KOPT-K1 (cell line): Measurements from ENCODE around the gene PRKAA1.
"Not testable (repeated sequence)": the region's sequence is repeated elsewhere in the genome, so short reads cannot be mapped to it uniquely, and the experiment has no call there.

Source experiments
- H3K27ac ChIP-seq: fragments of 200-600 bp; sonication (generic); 2 replicates; pipeline ENCODE4 v1.5.1; 2016; ENCODE audit warnings: antibody characterized with exemption, mild to moderate bottlenecking, low read depth, low read length; ENCODE audit not compliant: poor library complexity, severe bottlenecking
- H3K36me3 ChIP-seq: fragments of 200-600 bp; sonication (generic); 2 replicates; pipeline ENCODE4 v1.5.1; 2017; ENCODE audit warnings: antibody characterized with exemption, mild to moderate bottlenecking, low read length, moderate library complexity; ENCODE audit not compliant: insufficient read depth
- H3K9me3 ChIP-seq: fragments of 200-600 bp; sonication (generic); 2 replicates; pipeline ENCODE4 v1.5.1; 2017; ENCODE audit warnings: antibody characterized with exemption, low read length, mild to moderate bottlenecking; ENCODE audit not compliant: insufficient read depth, poor library complexity, severe bottlenecking

Gene PRKAA1

GRCh38 chr5:40734986-40735385, 63.2 kb downstream of the PRKAA1 start:
- H3K27ac ChIP-seq = peak overlapping the region; percentile 8
- H3K9me3 ChIP-seq = peaks cover 11% of the 10 kb centered on the region
- H3K36me3 ChIP-seq = peaks cover 11% of the 10 kb centered on the region; the same call in 1 of the 2 replicates

GRCh38 chr5:40733879-40734563, 64.2 kb downstream of the PRKAA1 start:
- Histone ChIP-seq H3K27ac (no peak overlapping the region), H3K9me3 (peaks cover 5% of the 10 kb centered on the region), H3K36me3 (peaks cover 5% of the 10 kb centered on the region; the same call in 1 of the 2 replicates)

- Histone ChIP-seq H3K27ac (no peak overlapping the region), H3K9me3 (no peaks in the 10 kb centered on the region), H3K36me3 (peaks cover 2% of the 10 kb centered on the region; the same call in 1 of the 2 replicates)
These were observed 64.7 kb downstream of the PRKAA1 start for GRCh38 chr5:40733434-40733833.

GRCh38 chr5:40722497-40722911, 75.7 kb downstream of the PRKAA1 start:
- Histone ChIP-seq H3K9me3 (peaks cover 33% of the 10 kb centered on the region), H3K36me3 (peaks cover 52% of the 10 kb centered on the region)
- H3K27ac ChIP-seq = not testable (repeated sequence)

- Histone ChIP-seq H3K9me3 (peaks cover 28% of the 10 kb centered on the region), H3K36me3 (peaks cover 58% of the 10 kb centered on the region), H3K27ac (no peak overlapping the region)
These were observed 78.1 kb downstream of the PRKAA1 start for GRCh38 chr5:40720069-40720468.

- Histone ChIP-seq H3K36me3 (peaks cover 47% of the 10 kb centered on the region), H3K27ac (no peak overlapping the region), H3K9me3 (peaks cover 19% of the 10 kb centered on the region)
These were observed 80.9 kb downstream of the PRKAA1 start for GRCh38 chr5:40717281-40717680.

GRCh38 chr5:40716590-40716989, 81.6 kb downstream of the PRKAA1 start:
- H3K36me3 ChIP-seq = peaks cover 41% of the 10 kb centered on the region

GRCh38 chr5:40716000-40716399, 82.2 kb downstream of the PRKAA1 start:
- H3K9me3 ChIP-seq = peaks cover 6% of the 10 kb centered on the region
- peaks cover 35% of the 10 kb centered on the region for H3K36me3 ChIP-seq
- no peak overlapping the region for H3K27ac ChIP-seq

More at GRCh38 chr5:40716590-40716989, 81.6 kb downstream of the PRKAA1 start:
- no peak overlapping the region for H3K27ac ChIP-seq
- peaks cover 12% of the 10 kb centered on the region for H3K9me3 ChIP-seq

- Histone ChIP-seq H3K36me3 (peaks cover 19% of the 10 kb centered on the region), H3K9me3 (no peaks in the 10 kb centered on the region)
These were observed 84.2 kb downstream of the PRKAA1 start for GRCh38 chr5:40714001-40714400.

GRCh38 chr5:40710575-40710974, 87.6 kb downstream of the PRKAA1 start:
- H3K36me3 ChIP-seq, H3K27ac ChIP-seq: not testable (repeated sequence)
- peaks cover 12% of the 10 kb centered on the region for H3K9me3 ChIP-seq

More at GRCh38 chr5:40714001-40714400, 84.2 kb downstream of the PRKAA1 start:
- H3K27ac ChIP-seq = no peak overlapping the region
